Right lobe of liver (tissue), 6 donors: ENCODE results near the gene KY. TPM values are rescaled to one million over a fixed set of nuclear protein-coding genes. Genes with fewer than 3 reads are reported as not detected.

Source experiments
- ATAC-seq, 4 donors: fragments of 200-7000 bp; cut with Tn5 transposase; one replicate each; pipeline ENCODE4 v1.9.1; 2020; ENCODE audit warnings: mild to moderate bottlenecking in 4 of 4, moderate library complexity in 4 of 4
- DNase-seq, 3 donors: peaks; one replicate each; pipeline ENCODE4 v3.0.0-alpha.2; 2020
- H3K27ac ChIP-seq, 3 donors: fragments of 200-600 bp; one replicate each; pipeline ENCODE4 v1.8.0; 2022
- H3K27me3 ChIP-seq, 2 donors: fragments of 200-600 bp; one replicate each; pipeline ENCODE4 v1.8.0; 2022
- H3K36me3 ChIP-seq, 4 donors: fragments of 200-600 bp; sonication (generic) in 1 of 4; one replicate each; pipeline versions ENCODE4 v1.5.1 to v1.8.0; 2017 to 2022; ENCODE audit warnings: control low read depth in 1 of 4
- H3K4me1 ChIP-seq, 4 donors: fragments of 200-600 bp; sonication (generic) in 1 of 4; one replicate each; pipeline versions ENCODE4 v1.5.1 to v1.8.0; 2017 to 2022; ENCODE audit warnings: control low read depth in 1 of 4
- H3K4me3 ChIP-seq, 3 donors: fragments of 200-600 bp; one replicate each; pipeline ENCODE4 v1.8.0; 2022
- H3K9me3 ChIP-seq, 4 donors: fragments of 200-600 bp; sonication (generic) in 1 of 4; one replicate each; pipeline versions ENCODE4 v1.5.1 to v1.8.0; 2017 to 2022; ENCODE audit warnings: control low read depth in 1 of 4
- CTCF ChIP-seq, 4 donors: fragments of 200-600 bp in 3 of 4; fragments of 450-650 bp in 1 of 4; IDR thresholded peaks; one replicate each; pipeline versions ENCODE4 v1.5.1 to v1.8.0; 2016 to 2022; ENCODE audit warnings: antibody characterized with exemption in 4 of 4, mild to moderate bottlenecking in 2 of 4
- POLR2A ChIP-seq: fragments of 450-650 bp; IDR thresholded peaks from one replicate; pipeline ENCODE4 v1.6.1; 2017; ENCODE audit warnings: antibody characterized with exemption, mild to moderate bottlenecking
- WGBS: methylation state at CpG from one replicate; pipeline ENCODE4 v1.1.6; 2018; ENCODE audit warnings: low coverage, low lambda C conversion rate; ENCODE audit not compliant: insufficient coverage; ENCODE audit errors: missing lambda C conversion rate; 5-methylcytosine and 5-hydroxymethylcytosine counted together
- intact Hi-C, 2 donors: fragments of 100-400 bp; cut with DNase I; formaldehyde crosslinking; loops; one replicate each; pipeline versions ENCODE4 v1.11.2 to v1.14.1; 2022
- total RNA-seq, 6 experiments: library from RNA; depleted of rRNA in 2 of 6; stranded (reverse); fragments of >200 nt in 2 of 6; fragmentation: NEBNext Ultra II Directional in 3 of 6; extraction: Animal tissue kit (Norgen Biotek cat#: 25700) in 3 of 6; gene quantifications; one replicate each; pipeline versions ENCODE4 v1.1.0 to v1.2.4, GENCODE V29; 2016 to 2023
- donor health status: DM: no; HTN: yes; CAD: no.
- donor health status: DM: no; HTN: no; CAD: no.
- donor health status: DM: no; HTN: no; CAD: no.
- donor health status: DM: no; HTN: yes; CAD: no.
- donor health status: DM: no; HTN: yes; CAD: no.

The KY gene
- total RNA-seq, 6 experiments from 2014 or later, result not detected

GRCh38 chr3:134608771-134609435, 41.9 kb downstream of the KY start:
- 58% methylated on average over 6 of the region's 10 CpGs for WGBS
- Histone ChIP-seq H3K4me3 (no peak overlapping the region), H3K9me3 (no peaks in the 10 kb centered on the region), H3K4me1 (no peaks in the 10 kb centered on the region), H3K36me3 (no peaks in the 10 kb centered on the region), H3K27me3 (no peaks in the 10 kb centered on the region), H3K27ac (no peak overlapping the region)
- no peak for DNase-seq
- intact Hi-C loops, result loop anchor here in 1 of 2 donors (10.0 kb wide), 1 partner anchor 146 kb away; no protein-coding TSS in a partner anchor
- no peak for TF ChIP-seq CTCF (IDR thresholded peaks at IDR 0.05)
- TF ChIP-seq POLR2A, result no peak
- no peak for ATAC-seq

GRCh38 chr3:134608023-134608770, 42.6 kb downstream of the KY start:
- Histone ChIP-seq H3K27ac (no peak overlapping the region), H3K36me3 (no peaks in the 10 kb centered on the region), H3K4me3 (no peak overlapping the region), H3K9me3 (no peaks in the 10 kb centered on the region), H3K4me1 (no peaks in the 10 kb centered on the region), H3K27me3 (no peaks in the 10 kb centered on the region)
- TF ChIP-seq CTCF (IDR thresholded peaks at IDR 0.05) (no peak), POLR2A (no peak)
- intact Hi-C loops, result loop anchor here in 1 of 2 donors (10.0 kb wide), 1 partner anchor 147 kb away; no protein-coding TSS in a partner anchor
- DNase-seq (no peak), ATAC-seq (no peak)
- 100% methylated on average over 2 of the region's 6 CpGs for whole genome bisulfite sequencing

- intact Hi-C loops, result loop anchor here in 1 of 2 donors (10.0 kb wide), 1 partner anchor 147 kb away; no protein-coding TSS in a partner anchor
- H3K27ac ChIP-seq, result no peak overlapping the region
- 12% methylated on average over 3 of the region's 13 CpGs for WGBS
- no peaks in the 10 kb centered on the region for H3K36me3 ChIP-seq
- no peaks in the 10 kb centered on the region for H3K27me3 ChIP-seq
- H3K4me1 ChIP-seq, result no peaks in the 10 kb centered on the region
- H3K9me3 ChIP-seq, result no peaks in the 10 kb centered on the region
- no peak overlapping the region for H3K4me3 ChIP-seq
- DNase-seq (no peak), ATAC-seq (peak in 2 of 4 donors; percentile 63 to 81)
- TF ChIP-seq CTCF (IDR thresholded peaks at IDR 0.05) (no peak), POLR2A (no peak)
Observed at GRCh38 chr3:134607054-134608022, 43.5 kb downstream of the KY start.
